Skeletal muscle satellite cell (primary cell): ENCODE measurements around the gene WDR20.

Experiments used
- H3K27me3 ChIP-seq: 2 replicates; pipeline ENCODE4 v1.7.0; 2013; ENCODE audit warnings: low read length; ENCODE audit not compliant: control insufficient read depth, insufficient read depth
- H3K36me3 ChIP-seq: 2 replicates; pipeline ENCODE4 v1.7.0; 2013; ENCODE audit warnings: mild to moderate bottlenecking, control low read depth, low read length; ENCODE audit not compliant: insufficient read depth
- H3K4me1 ChIP-seq: 2 replicates; pipeline ENCODE4 v1.7.0; 2013; ENCODE audit warnings: low read length; ENCODE audit not compliant: control insufficient read depth, insufficient read depth
- H3K4me2 ChIP-seq: 2 replicates; pipeline ENCODE4 v1.7.0; 2013; ENCODE audit warnings: mild to moderate bottlenecking, low read length
- H3K4me3 ChIP-seq: 2 replicates; pipeline ENCODE4 v1.7.0; 2013; ENCODE audit warnings: low read length
- H3K9ac ChIP-seq: 2 replicates; pipeline ENCODE4 v1.7.0; 2013; ENCODE audit warnings: mild to moderate bottlenecking, low read depth, low read length, moderate library complexity
- H3K9me3 ChIP-seq: replicated peaks from 2 replicates; pipeline ENCODE4 v1.7.0; 2013; ENCODE audit warnings: mild to moderate bottlenecking, control low read depth, low read length

The WDR20 gene

DNA sequence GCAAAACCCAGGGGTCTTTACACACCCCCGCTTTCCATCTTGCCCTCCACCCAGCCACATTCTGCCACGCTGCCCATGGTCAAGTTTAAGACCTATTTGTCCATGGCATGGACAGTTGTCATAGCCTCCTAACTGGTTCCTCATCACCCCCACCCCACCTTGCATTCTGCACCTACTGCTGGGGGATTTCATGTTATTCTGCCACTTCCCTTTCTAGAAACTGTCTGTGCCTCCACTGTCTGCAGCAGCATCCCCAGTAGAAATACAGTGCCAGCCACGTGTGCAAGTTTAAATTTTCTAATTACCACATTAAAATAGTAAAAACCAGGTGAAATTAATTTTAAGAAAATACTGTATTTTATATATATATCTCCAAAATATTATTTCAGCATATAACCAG is 63.2 kb downstream of the WDR20 start:
- H3K36me3 ChIP-seq = peaks cover 30% of the 10 kb centered on the region
- H3K4me1 ChIP-seq = peaks cover 5% of the 10 kb centered on the region
- H3K4me3 ChIP-seq = no peak overlapping the region
- H3K9ac ChIP-seq = no peak overlapping the region
- no peaks in the 10 kb centered on the region for H3K27me3 ChIP-seq
- H3K9me3 ChIP-seq = no peaks in the 10 kb centered on the region
- no peak overlapping the region for H3K4me2 ChIP-seq

DNA sequence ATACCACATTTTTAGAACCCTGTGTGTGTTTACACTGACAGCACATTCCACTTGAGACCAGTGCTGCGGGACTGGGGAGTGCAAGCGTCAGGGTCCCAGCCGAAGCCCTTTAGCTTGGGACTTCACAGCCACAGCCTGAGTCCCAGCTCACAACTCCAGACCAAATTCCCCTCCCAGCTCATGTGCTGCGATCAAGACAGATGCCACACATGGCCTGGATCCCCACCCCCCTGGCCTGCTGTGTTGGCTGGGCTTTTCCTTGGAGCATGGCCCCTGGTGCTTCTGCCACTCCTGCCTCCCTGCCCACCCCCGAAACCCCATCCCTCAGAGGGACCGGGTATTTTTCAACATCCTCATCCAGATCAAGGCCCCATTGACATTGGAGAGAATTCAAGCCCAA is 63.7 kb downstream of the WDR20 start:
- H3K9ac ChIP-seq = no peak overlapping the region
- no peak overlapping the region for H3K4me2 ChIP-seq
- H3K36me3 ChIP-seq = peaks cover 31% of the 10 kb centered on the region
- H3K4me3 ChIP-seq = no peak overlapping the region
- H3K4me1 ChIP-seq = peaks cover 5% of the 10 kb centered on the region
- H3K27me3 ChIP-seq = no peaks in the 10 kb centered on the region
- no peaks in the 10 kb centered on the region for H3K9me3 ChIP-seq

DNA sequence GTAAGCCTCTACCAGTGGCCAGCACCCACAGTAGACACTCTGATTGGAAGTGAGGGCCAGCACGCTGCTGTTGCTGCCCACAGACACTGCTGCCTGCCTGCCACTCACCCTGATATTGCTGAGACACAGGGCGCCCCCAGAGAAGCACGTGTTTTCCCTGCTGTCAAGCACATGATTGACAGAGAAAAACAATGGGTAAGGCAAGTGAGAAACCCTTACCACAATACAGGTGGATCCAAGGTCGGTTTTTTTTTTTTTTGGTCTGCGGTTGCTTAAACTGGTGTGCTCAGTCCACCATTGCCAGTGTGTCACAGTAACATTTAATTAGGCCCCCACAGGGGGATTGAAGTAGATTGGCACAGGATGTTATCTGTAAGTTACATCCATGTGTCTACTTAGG is 65.9 kb downstream of the WDR20 start:
- Histone ChIP-seq H3K9me3 (no peaks in the 10 kb centered on the region), H3K36me3 (peaks cover 34% of the 10 kb centered on the region), H3K27me3 (no peaks in the 10 kb centered on the region)

DNA sequence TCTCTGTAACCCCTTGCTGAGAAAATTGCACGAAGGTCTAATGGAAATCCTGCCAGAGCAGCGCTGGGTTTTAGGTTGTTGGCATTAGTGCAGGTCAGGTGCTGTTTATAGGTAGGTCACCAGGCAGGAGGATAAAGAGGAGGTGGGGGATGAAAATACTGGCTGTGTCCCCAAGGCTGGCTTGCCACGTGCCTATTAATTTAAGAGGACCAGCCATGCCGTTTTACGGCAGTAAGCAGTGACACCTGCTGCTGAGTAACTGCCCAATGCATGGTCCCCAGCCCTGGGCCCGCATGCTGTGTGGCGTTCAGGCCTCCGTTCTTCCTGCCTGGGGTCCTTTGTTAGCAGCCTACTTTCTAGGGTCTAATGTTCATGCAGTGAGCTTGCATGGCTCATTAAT is 67.2 kb downstream of the WDR20 start:
- no peak overlapping the region for H3K9ac ChIP-seq
- H3K4me1 ChIP-seq = no peaks in the 10 kb centered on the region
- H3K4me3 ChIP-seq = no peak overlapping the region
- H3K4me2 ChIP-seq = no peak overlapping the region
- H3K9me3 ChIP-seq = no peaks in the 10 kb centered on the region
- H3K36me3 ChIP-seq = peaks cover 41% of the 10 kb centered on the region
- H3K27me3 ChIP-seq = no peaks in the 10 kb centered on the region

More for the DNA sequence above, 65.9 kb downstream of the WDR20 start:
- no peak overlapping the region for H3K9ac ChIP-seq
- H3K4me2 ChIP-seq = no peak overlapping the region
- peaks cover 4% of the 10 kb centered on the region for H3K4me1 ChIP-seq
- no peak overlapping the region for H3K4me3 ChIP-seq

DNA sequence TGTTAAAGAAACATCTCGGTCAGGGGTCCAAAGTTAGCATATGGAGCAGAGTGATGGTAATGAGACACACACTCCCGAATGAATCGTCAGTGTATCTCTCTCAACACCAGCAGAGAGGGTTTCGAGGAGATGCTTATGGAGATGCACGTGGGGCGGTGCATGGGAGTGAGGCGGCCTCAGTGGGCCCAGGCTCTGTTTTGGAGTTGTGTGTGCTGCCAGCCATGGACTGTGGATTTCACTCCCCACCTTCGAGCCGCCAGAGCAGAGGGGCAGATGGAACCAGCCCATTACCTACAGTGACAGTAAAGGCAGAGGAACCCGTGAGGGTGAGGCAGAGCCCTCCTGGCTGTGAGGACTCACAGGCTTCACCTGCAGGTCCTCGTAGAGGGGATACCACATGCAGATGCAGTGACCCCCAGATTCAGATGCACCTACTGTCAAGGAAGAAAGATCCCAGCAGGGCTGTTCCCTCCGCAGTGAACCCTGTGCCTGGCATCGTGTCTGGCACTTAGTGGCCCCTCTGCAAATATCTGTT is 68.2 kb downstream of the WDR20 start:
- peaks cover 41% of the 10 kb centered on the region for H3K36me3 ChIP-seq
- H3K9ac ChIP-seq = no peak overlapping the region
- H3K9me3 ChIP-seq = no peaks in the 10 kb centered on the region
- no peaks in the 10 kb centered on the region for H3K4me1 ChIP-seq
- H3K4me3 ChIP-seq = no peak overlapping the region
- H3K4me2 ChIP-seq = no peak overlapping the region
- H3K27me3 ChIP-seq = no peaks in the 10 kb centered on the region

DNA sequence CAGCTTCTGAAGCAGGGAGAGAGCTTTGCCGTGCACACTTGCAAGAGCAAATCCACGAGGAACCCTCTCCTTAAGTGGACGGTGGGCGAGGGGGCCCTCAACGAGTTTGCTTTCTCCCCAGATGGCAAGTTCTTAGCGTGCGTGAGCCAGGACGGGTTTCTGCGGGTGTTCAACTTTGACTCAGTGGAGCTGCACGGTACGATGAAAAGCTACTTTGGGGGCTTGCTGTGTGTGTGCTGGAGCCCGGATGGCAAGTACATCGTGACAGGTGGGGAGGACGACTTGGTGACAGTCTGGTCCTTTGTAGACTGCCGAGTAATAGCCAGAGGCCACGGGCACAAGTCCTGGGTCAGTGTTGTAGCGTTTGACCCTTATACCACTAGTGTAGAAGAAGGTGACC is 69.0 kb downstream of the WDR20 start:
- H3K4me1 ChIP-seq = no peaks in the 10 kb centered on the region
- H3K36me3 ChIP-seq = peaks cover 41% of the 10 kb centered on the region
- no peaks in the 10 kb centered on the region for H3K9me3 ChIP-seq
- no peak overlapping the region for H3K4me2 ChIP-seq
- H3K4me3 ChIP-seq = no peak overlapping the region
- H3K27me3 ChIP-seq = no peaks in the 10 kb centered on the region
- no peak overlapping the region for H3K9ac ChIP-seq

DNA sequence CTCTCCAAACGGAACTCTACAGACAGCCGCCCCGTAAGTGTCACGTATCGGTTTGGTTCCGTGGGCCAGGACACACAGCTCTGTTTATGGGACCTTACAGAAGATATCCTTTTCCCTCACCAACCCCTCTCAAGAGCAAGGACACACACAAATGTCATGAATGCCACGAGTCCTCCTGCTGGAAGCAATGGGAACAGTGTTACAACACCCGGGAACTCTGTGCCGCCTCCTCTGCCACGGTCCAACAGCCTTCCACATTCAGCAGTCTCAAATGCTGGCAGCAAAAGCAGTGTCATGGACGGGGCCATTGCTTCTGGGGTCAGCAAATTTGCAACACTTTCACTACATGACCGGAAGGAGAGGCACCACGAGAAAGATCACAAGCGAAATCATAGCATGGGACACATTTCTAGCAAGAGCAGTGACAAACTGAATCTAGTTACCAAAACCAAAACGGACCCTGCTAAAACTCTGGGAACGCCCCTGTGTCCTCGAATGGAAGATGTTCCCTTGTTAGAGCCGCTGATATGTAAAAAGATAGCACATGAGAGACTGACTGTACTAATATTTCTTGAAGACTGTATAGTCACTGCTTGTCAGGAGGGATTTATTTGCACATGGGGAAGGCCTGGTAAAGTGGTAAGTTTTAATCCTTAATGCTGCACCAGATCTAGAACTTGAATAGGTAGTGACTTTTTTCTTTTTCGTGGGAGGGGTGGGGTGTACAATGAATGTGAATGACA is 69.7 kb downstream of the WDR20 start:
- Histone ChIP-seq H3K4me2 (no peak overlapping the region), H3K9ac (no peak overlapping the region), H3K4me3 (no peak overlapping the region), H3K27me3 (no peaks in the 10 kb centered on the region), H3K36me3 (peaks cover 35% of the 10 kb centered on the region), H3K9me3 (no peaks in the 10 kb centered on the region), H3K4me1 (peaks cover 2% of the 10 kb centered on the region)

DNA sequence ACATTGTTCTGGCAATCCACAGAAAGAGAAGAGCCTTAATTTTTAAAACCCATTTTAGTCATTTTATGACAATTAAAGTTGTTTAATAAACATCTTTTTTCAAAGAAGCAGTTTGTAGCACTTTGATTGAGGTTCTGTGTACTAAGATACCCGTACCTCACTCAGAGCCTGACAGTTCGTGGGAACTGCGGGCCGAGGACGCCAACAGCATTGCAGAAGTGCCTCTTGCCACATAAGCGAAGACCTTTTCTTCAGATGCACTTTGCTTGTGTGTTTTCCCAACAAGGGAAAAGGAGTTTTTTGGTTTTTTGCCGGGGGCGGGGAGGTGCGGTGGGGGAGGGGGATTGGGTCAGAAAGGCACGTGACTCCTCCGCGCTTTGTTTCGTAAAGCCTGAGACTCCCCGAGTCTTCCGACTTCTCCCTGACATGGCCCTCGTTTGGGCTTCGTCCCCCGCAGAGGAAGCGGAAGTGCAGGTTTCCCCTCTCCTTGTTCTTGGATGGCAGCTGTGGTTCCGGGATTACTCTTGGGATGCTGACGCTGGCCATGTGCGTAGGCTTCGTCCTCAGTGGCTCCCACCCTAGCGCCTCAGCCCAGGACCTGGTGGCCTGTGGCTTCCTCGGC is 70.8 kb downstream of the WDR20 start:
- Histone ChIP-seq H3K4me3 (no peak overlapping the region), H3K9ac (no peak overlapping the region), H3K27me3 (no peaks in the 10 kb centered on the region), H3K4me2 (no peak overlapping the region), H3K4me1 (peaks cover 13% of the 10 kb centered on the region), H3K36me3 (peaks cover 27% of the 10 kb centered on the region), H3K9me3 (no peaks in the 10 kb centered on the region)

DNA sequence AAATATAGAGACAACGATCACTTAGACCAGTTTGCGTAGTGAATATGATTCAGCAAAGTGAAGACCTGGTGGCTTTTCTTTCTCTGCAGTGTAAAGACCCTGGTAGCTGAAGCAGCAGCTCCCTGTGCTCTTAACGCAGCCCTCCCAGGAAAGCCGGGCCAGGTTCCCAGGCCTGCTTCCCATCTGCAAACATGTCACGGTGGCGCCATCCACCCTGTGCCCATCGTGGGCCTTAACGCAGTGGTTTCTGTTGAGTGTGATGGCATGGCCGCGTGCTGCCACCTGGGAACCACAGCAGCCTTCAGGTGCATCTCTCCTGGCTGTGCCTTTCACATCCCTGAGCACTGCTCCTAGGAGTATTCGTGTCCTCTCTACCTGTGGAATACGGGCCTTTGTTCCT is 71.5 kb downstream of the WDR20 start:
- H3K4me1 ChIP-seq = peaks cover 20% of the 10 kb centered on the region
- H3K4me3 ChIP-seq = no peak overlapping the region
- peaks cover 27% of the 10 kb centered on the region for H3K36me3 ChIP-seq
- H3K4me2 ChIP-seq = no peak overlapping the region
- H3K9me3 ChIP-seq = no peaks in the 10 kb centered on the region
- no peaks in the 10 kb centered on the region for H3K27me3 ChIP-seq
- H3K9ac ChIP-seq = no peak overlapping the region

DNA sequence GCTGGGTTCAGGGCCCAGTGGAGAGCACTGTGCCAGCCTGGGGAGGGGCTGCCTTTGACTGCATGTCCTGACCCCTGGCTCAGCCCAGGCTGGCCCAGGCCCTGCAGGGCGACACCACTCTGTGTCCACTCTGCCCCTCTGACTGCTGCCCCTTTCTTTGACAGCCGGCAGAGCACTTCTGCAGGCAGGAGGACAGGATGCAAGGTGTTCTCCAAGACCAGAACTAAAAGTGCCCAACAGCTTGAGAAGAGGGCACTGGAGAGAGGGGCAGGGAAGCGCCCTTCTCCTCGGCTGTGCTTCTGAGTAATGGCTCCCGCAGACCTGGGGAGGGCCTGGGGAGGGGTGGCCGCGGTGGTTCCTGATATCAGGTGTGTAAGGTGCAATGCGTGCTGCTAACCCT is 72.7 kb downstream of the WDR20 start:
- H3K9ac ChIP-seq = no peak overlapping the region
- no peaks in the 10 kb centered on the region for H3K27me3 ChIP-seq
- no peak overlapping the region for H3K4me2 ChIP-seq
- no peaks in the 10 kb centered on the region for H3K9me3 ChIP-seq
- peaks cover 21% of the 10 kb centered on the region for H3K4me1 ChIP-seq
- H3K4me3 ChIP-seq = no peak overlapping the region
- peaks cover 27% of the 10 kb centered on the region for H3K36me3 ChIP-seq

DNA sequence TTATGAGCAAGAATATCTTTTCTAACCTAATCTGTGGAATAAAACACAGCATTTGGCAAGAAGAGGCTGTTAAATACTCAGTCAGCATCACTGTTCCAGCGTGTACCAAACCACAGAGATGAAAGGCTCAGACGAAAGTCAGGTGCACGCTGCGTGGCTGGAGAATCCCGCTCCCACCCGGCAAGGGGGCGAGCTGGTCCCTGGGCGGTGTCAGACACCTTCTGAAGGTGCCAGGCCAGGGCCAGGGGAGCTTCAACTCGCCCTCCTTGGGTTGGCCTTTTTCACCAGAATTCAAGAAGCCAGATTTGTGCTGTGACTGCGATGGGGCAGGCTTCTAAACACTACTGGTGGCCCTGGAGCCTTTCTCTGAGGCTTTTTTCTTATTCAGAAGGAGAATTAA is 73.1 kb downstream of the WDR20 start:
- H3K27me3 ChIP-seq = no peaks in the 10 kb centered on the region
- no peak overlapping the region for H3K9ac ChIP-seq
- H3K9me3 ChIP-seq = no peaks in the 10 kb centered on the region
- H3K36me3 ChIP-seq = peaks cover 29% of the 10 kb centered on the region
- no peak overlapping the region for H3K4me2 ChIP-seq
- H3K4me1 ChIP-seq = peaks cover 21% of the 10 kb centered on the region
- H3K4me3 ChIP-seq = no peak overlapping the region

DNA sequence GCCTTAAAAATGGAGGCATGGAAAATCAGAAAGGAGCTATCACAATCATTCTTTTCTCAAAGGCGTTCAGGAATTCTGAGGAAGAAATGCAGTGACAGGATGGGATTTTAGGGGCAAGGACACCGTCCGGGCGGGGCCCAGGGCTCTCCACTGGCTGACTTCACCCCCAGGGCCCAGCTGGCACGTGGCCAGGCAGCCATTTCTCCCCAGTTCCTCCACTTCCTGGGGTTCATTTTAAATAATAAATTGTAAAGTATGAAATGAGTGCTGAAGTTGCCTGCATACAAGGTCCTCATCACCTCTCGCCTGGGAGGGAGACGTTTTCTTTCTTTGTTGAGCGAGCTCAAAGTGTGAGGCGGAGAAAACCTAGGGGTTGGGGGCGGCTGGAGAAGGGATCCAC is 73.8 kb downstream of the WDR20 start:
- Histone ChIP-seq H3K9me3 (no peaks in the 10 kb centered on the region), H3K4me1 (peaks cover 27% of the 10 kb centered on the region), H3K9ac (no peak overlapping the region), H3K36me3 (peaks cover 25% of the 10 kb centered on the region), H3K4me2 (no peak overlapping the region), H3K27me3 (no peaks in the 10 kb centered on the region), H3K4me3 (no peak overlapping the region)
